Measurements from ENCODE around the gene TMEM167B. TPM values are rescaled to one million over a fixed set of nuclear protein-coding genes. Genes with fewer than 3 reads are reported as not detected.

TMEM167B gene
- total and polyA plus RNA-seq, 2 donors (not counting 1 experiment from before 2014, with no cell fraction given) = 12.0 to 40.9 TPM

DNA sequence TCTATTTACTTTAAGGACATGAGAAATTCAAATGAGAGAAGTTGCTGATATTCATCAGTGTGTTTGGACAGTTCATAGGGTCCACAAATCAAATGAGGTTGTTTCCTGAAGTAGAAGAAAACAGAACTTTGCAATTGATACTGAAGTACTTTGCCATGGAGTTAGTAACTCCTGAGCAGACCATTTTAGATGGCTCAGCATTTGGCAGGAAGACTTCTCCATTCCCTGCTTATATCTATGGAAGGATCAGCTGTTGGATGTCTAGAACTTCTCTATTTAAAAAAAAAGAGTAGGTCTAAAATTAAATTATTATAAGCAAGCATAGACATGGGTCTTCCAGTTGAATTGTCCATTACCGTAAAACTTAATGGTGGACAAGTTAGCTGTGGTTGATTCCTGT lies 5.1 kb downstream of the TMEM167B start:
- intact Hi-C loops (cut with micrococcal nuclease) = loop anchor here (10.0 kb wide), 1 partner anchor 541 kb away; no protein-coding TSS in a partner anchor

GRCh38 chr1:109096120-109096519 lies 5.6 kb downstream of the TMEM167B start:
- ChIA-PET POLR2A (no interaction called here), CTCF (interaction anchor here (1.2 kb wide), 1 partner anchor 17 kb away, joined by 3 read pairs; a partner anchor contains a TSS)
- peaks cover 0 to 23% of the 10 kb centered on the region in 2 experiments for H3K36me3 ChIP-seq (replicated peaks in 1 of 2; ENCODE audit: control extremely low read depth in 1 of 2, control insufficient read depth in 1 of 2, extremely low read depth in 1 of 2, insufficient read depth in 2 of 2, low read length in 1 of 2)
- H2AFZ ChIP-seq (ENCODE audit: insufficient read depth, low read depth, low read length, poor library complexity, severe bottlenecking) = no peak overlapping the region
- H3K27me3 ChIP-seq (replicated peaks in 1 of 4; ENCODE audit: control extremely low read depth in 1 of 4, control insufficient read depth in 3 of 4, insufficient read depth in 4 of 4, low read length in 3 of 4) = no peaks in the 10 kb centered on the region
- intact Hi-C loops (cut with micrococcal nuclease) = loop anchor here (10.0 kb wide), 1 partner anchor 541 kb away; no protein-coding TSS in a partner anchor
- 83% methylated on average over 1 of the region's 1 CpG for WGBS (ENCODE audit: insufficient coverage)
- no peak overlapping the region for H3K9ac ChIP-seq (ENCODE audit: low read length)
- Mint-ChIP-seq H3K27ac (no peak overlapping the region), H3K27me3 (no peaks in the 10 kb centered on the region), H3K4me1 (peaks cover 23% of the 10 kb centered on the region), H3K4me3 (no peak overlapping the region), H3K9me3 (ENCODE audit: insufficient read depth) (no peaks in the 10 kb centered on the region)
- no peak overlapping the region for H3K4me2 ChIP-seq (replicated peaks; ENCODE audit: low read depth, low read length, poor library complexity, severe bottlenecking)
- H3K4me1 ChIP-seq (ENCODE audit: control insufficient read depth in 2 of 2, insufficient read depth in 2 of 2, low read length in 2 of 2) = peaks cover 21 to 27% of the 10 kb centered on the region in 2 donors
- DNase-seq (no peak), ATAC-seq (ENCODE audit: low read depth) (no peak)
- H3K4me3 ChIP-seq (ENCODE audit: control extremely low read depth in 1 of 5, extremely low read depth in 1 of 5, insufficient read depth in 1 of 5, low read depth in 2 of 5, low read length in 4 of 5) = no peak overlapping the region
- H4K20me1 ChIP-seq (ENCODE audit: control insufficient read depth, insufficient read depth, low read length, poor library complexity, severe bottlenecking) = no peaks in the 10 kb centered on the region
- no peaks in the 10 kb centered on the region for H3K9me3 ChIP-seq (ENCODE audit: control extremely low read depth in 1 of 3, control insufficient read depth in 2 of 3, insufficient read depth in 1 of 3, low read length in 2 of 3)
- H3K79me2 ChIP-seq (ENCODE audit: control insufficient read depth, insufficient read depth, low read length) = peaks cover 59% of the 10 kb centered on the region
- TF ChIP-seq CTCF (IDR thresholded peaks at IDR 0.05) = no peak
- TF ChIP-seq EZH2 (IDR thresholded peaks at IDR 0.05; ENCODE audit: borderline replicate concordance, insufficient read depth, low read depth, low read length, poor library complexity, severe bottlenecking) = no peak
- H3K27ac ChIP-seq (ENCODE audit: low read length in 2 of 2) = no peak overlapping the region

More for the DNA sequence above, 5.1 kb downstream of the TMEM167B start:
- Mint-ChIP-seq H3K27me3 (no peaks in the 10 kb centered on the region), H3K4me1 (peaks cover 26% of the 10 kb centered on the region), H3K27ac (no peak overlapping the region), H3K9me3 (ENCODE audit: insufficient read depth) (no peaks in the 10 kb centered on the region), H3K4me3 (no peak overlapping the region)
- Histone ChIP-seq H3K4me1 (ENCODE audit: control insufficient read depth in 2 of 2, insufficient read depth in 2 of 2, low read length in 2 of 2) (peaks cover 22 to 24% of the 10 kb centered on the region in 2 donors), H3K9me3 (ENCODE audit: control extremely low read depth in 1 of 3, control insufficient read depth in 2 of 3, insufficient read depth in 1 of 3, low read length in 2 of 3) (no peaks in the 10 kb centered on the region), H3K27ac (ENCODE audit: low read length in 2 of 2) (no peak overlapping the region), H3K79me2 (ENCODE audit: control insufficient read depth, insufficient read depth, low read length) (peaks cover 59% of the 10 kb centered on the region), H3K36me3 (replicated peaks in 1 of 2; ENCODE audit: control extremely low read depth in 1 of 2, control insufficient read depth in 1 of 2, extremely low read depth in 1 of 2, insufficient read depth in 2 of 2, low read length in 1 of 2) (peaks cover 0 to 23% of the 10 kb centered on the region in 2 experiments), H4K20me1 (ENCODE audit: control insufficient read depth, insufficient read depth, low read length, poor library complexity, severe bottlenecking) (no peaks in the 10 kb centered on the region), H3K27me3 (replicated peaks in 1 of 4; ENCODE audit: control extremely low read depth in 1 of 4, control insufficient read depth in 3 of 4, insufficient read depth in 4 of 4, low read length in 3 of 4) (no peaks in the 10 kb centered on the region), H3K9ac (ENCODE audit: low read length) (no peak overlapping the region), H3K4me2 (replicated peaks; ENCODE audit: low read depth, low read length, poor library complexity, severe bottlenecking) (no peak overlapping the region), H3K4me3 (ENCODE audit: control extremely low read depth in 1 of 5, extremely low read depth in 1 of 5, insufficient read depth in 1 of 5, low read depth in 2 of 5, low read length in 4 of 5) (no peak overlapping the region), H2AFZ (ENCODE audit: insufficient read depth, low read depth, low read length, poor library complexity, severe bottlenecking) (no peak overlapping the region)
- ChIA-PET CTCF (interaction anchor here (1.2 kb wide), 1 partner anchor 17 kb away, joined by 3 read pairs; a partner anchor contains a TSS), POLR2A (no interaction called here)
- ATAC-seq (ENCODE audit: low read depth) (no peak), DNase-seq (no peak)
- TF ChIP-seq CTCF (IDR thresholded peaks at IDR 0.05) = no peak
- no peak for TF ChIP-seq EZH2 (IDR thresholded peaks at IDR 0.05; ENCODE audit: borderline replicate concordance, insufficient read depth, low read depth, low read length, poor library complexity, severe bottlenecking)
- WGBS (ENCODE audit: insufficient coverage) = no CpG with 5 or more reads among the region's 1 CpG
